GM23248 (cell line): ENCODE results near the gene KCP. TPM values are rescaled to one million over a fixed set of nuclear protein-coding genes. Genes with fewer than 3 reads are reported as not detected.

Experiments
- DNase-seq: peaks from one replicate; pipeline ENCODE4 v3.0.0-alpha.2; 2015
- H2AFZ ChIP-seq: fragments of 200-600 bp; sonication (generic); 2 replicates; pipeline ENCODE4 v1.6.1; 2016; ENCODE audit warnings: antibody characterized with exemption
- H3F3A ChIP-seq: fragments of 200-600 bp; sonication (generic); 2 replicates; pipeline ENCODE4 v1.6.1; 2016; ENCODE audit warnings: mild to moderate bottlenecking, antibody characterized with exemption, mixed run types; ENCODE audit not compliant: insufficient read depth
- H3K27ac ChIP-seq: fragments of 200-600 bp; sonication (generic); 2 replicates; pipeline ENCODE4 v1.5.1; 2016; ENCODE audit warnings: mild to moderate bottlenecking
- H3K27me3 ChIP-seq: fragments of 200-600 bp; sonication (generic); replicated peaks from 2 replicates; pipeline ENCODE4 v1.6.1; 2016; ENCODE audit warnings: mild to moderate bottlenecking; ENCODE audit not compliant: insufficient read depth
- H3K36me3 ChIP-seq: fragments of 200-600 bp; sonication (generic); 2 replicates; pipeline ENCODE4 v1.6.1; 2016; ENCODE audit warnings: low read depth, mild to moderate bottlenecking
- H3K4me1 ChIP-seq: fragments of 200-600 bp; sonication (generic); 2 replicates; pipeline ENCODE4 v1.6.1; 2016; ENCODE audit warnings: mild to moderate bottlenecking; ENCODE audit not compliant: insufficient read depth
- H3K4me2 ChIP-seq: fragments of 200-600 bp; sonication (generic); one replicate; pipeline ENCODE4 v1.6.1; 2016; ENCODE audit warnings: mild to moderate bottlenecking; ENCODE audit not compliant: unreplicated experiment
- H3K4me3 ChIP-seq: fragments of 200-600 bp; sonication (generic); 2 replicates; pipeline ENCODE4 v1.5.1; 2016; ENCODE audit warnings: mild to moderate bottlenecking
- H3K79me2 ChIP-seq: fragments of 200-600 bp; sonication (generic); 2 replicates; pipeline ENCODE4 v1.6.1; 2016; ENCODE audit warnings: mild to moderate bottlenecking; ENCODE audit not compliant: insufficient read depth
- H3K9ac ChIP-seq: fragments of 200-600 bp; sonication (generic); 2 replicates; pipeline ENCODE4 v1.6.1; 2016; ENCODE audit warnings: mild to moderate bottlenecking
- H3K9me2 ChIP-seq: fragments of 200-600 bp; sonication (generic); 2 replicates; pipeline ENCODE4 v1.6.1; 2016; ENCODE audit warnings: mixed run types, mild to moderate bottlenecking, moderate library complexity; ENCODE audit not compliant: insufficient read depth
- H3K9me3 ChIP-seq: fragments of 200-600 bp; sonication (generic); one replicate; pipeline ENCODE4 v1.6.1; 2017; ENCODE audit warnings: low read depth
- H4K20me1 ChIP-seq: fragments of 200-600 bp; sonication (generic); 2 replicates; pipeline ENCODE4 v1.6.0; 2016; ENCODE audit not compliant: insufficient read depth
- EZH2 ChIP-seq: fragments of 200-600 bp; sonication (generic); IDR thresholded peaks from 2 replicates; pipeline ENCODE4 v1.6.1; 2018; ENCODE audit warnings: antibody characterized with exemption, mild to moderate bottlenecking; ENCODE audit not compliant: insufficient read depth, poor library complexity, severe bottlenecking
- EZH2phosphoT487 ChIP-seq: fragments of 200-600 bp; sonication (generic); IDR thresholded peaks from 2 replicates; pipeline ENCODE4 v1.6.1; 2018; ENCODE audit warnings: antibody characterized with exemption, moderate library complexity, mild to moderate bottlenecking, low read depth; ENCODE audit not compliant: insufficient read depth
- WGBS, 2 experiments: methylation state at CpG; one replicate each; pipeline ENCODE4 v1.1.6; 2015 to 2017; ENCODE audit warnings: low lambda C conversion rate in 2 of 2, low coverage in 1 of 2; ENCODE audit errors: missing lambda C conversion rate in 2 of 2; 5-methylcytosine and 5-hydroxymethylcytosine counted together
- in situ Hi-C: fragments of 300-500 bp; cut with MboI; formaldehyde crosslinking; loops from 2 replicates; pipeline ENCODE4 v1.15.0; 2020
- polyA plus RNA-seq: library from polyadenylated mRNA; unstranded; fragments of >200 nt; fragmentation: Nextera tagmentation; extraction: Ambion mirVana; gene quantifications from 2 replicates; pipeline ENCODE4 v1.2.1, GENCODE V29; 2016
- total RNA-seq: library from RNA; depleted of rRNA; stranded (reverse); fragments of >200 nt; shearing (Covaris generic); gene quantifications from 2 replicates; pipeline ENCODE4 v1.2.3, GENCODE V29; 2014

KCP gene
- total and polyA plus RNA-seq, 2 experiments from 2014 or later, result 0.10 TPM; not detected in 1

DNA sequence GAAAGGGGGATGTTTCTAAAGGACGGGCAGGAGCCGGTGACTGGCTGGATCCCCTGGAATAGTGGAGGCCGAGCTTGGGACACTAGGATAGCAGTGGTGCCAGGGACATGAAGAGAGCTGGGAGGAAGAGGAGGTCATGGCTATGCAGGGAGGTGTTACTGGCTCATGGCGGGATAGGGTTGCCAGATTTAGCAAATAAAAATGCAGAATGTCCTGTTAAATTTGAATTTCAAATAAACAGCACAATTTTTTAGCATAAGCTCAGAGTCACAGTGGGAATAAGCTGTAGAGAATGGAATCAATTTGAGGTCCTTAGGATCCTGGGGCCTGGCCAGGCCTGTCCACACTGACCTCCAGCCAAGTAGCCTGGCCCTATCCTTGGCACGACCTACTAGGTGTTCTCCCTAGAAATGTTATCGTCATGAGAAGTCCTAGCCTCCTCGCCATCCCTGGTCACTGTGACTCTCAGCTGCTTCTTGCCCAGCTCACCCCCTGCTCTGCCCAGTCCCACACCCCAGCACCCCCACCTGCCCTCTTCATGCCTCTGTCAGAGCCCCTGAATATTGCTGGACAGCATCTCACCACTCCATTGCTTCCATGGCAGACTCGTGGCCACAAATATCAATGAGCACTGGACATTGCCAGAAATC is 7.6 kb upstream of the KCP start:
- Histone ChIP-seq H3K9me2 (no peaks in the 10 kb centered on the region), H3K79me2 (no peaks in the 10 kb centered on the region), H3K9ac (no peak overlapping the region), H3K9me3 (no peaks in the 10 kb centered on the region), H3K4me1 (no peaks in the 10 kb centered on the region), H2AFZ (no peak overlapping the region), H3K27me3 (peaks cover 61% of the 10 kb centered on the region), H3K4me3 (no peak overlapping the region), H3K4me2 (no peak overlapping the region), H4K20me1 (no peaks in the 10 kb centered on the region), H3F3A (no peaks in the 10 kb centered on the region), H3K36me3 (no peaks in the 10 kb centered on the region), H3K27ac (no peak overlapping the region)
- no peak for DNase-seq
- WGBS, 2 experiments, result 50 to 59% methylated on average over 8 of the region's 8 CpGs
- no peak for TF ChIP-seq EZH2
- in situ Hi-C loops, result no loop called here

DNA sequence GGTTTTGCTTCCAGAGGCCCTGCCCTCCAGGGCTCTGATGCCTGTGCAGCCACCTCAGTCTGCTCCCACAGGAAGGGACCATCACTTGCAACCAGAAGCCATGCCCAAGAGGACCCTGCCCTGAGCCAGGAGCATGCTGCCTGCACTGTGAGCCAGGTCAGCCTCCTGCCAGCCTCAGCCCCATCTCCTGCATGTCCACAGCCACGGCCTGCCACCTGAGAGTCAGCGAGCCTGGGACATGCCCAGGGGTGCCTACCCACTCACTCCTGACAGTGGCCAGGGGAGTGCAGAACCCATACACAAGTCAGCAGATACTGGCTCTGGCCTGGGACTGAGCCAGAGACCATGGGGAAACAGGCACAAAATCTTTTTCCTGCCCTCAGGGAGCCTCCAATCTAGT is 6.6 kb upstream of the KCP start:
- no peak overlapping the region for H2AFZ ChIP-seq
- H3K27ac ChIP-seq, result no peak overlapping the region
- H3K9me3 ChIP-seq, result no peaks in the 10 kb centered on the region
- no peak overlapping the region for H3K9ac ChIP-seq
- H3F3A ChIP-seq, result no peaks in the 10 kb centered on the region
- no peaks in the 10 kb centered on the region for H3K4me1 ChIP-seq
- peaks cover 55% of the 10 kb centered on the region for H3K27me3 ChIP-seq
- TF ChIP-seq EZH2phosphoT487 (no peak), EZH2 (no peak)
- no peak for DNase-seq
- WGBS, 2 experiments, result 79 to 87% methylated on average over 2 of the region's 2 CpGs
- no peaks in the 10 kb centered on the region for H3K36me3 ChIP-seq
- H3K4me3 ChIP-seq, result no peak overlapping the region
- no peaks in the 10 kb centered on the region for H3K9me2 ChIP-seq
- H3K79me2 ChIP-seq, result no peaks in the 10 kb centered on the region
- no peaks in the 10 kb centered on the region for H4K20me1 ChIP-seq
- no peak overlapping the region for H3K4me2 ChIP-seq
- in situ Hi-C loops, result no loop called here

DNA sequence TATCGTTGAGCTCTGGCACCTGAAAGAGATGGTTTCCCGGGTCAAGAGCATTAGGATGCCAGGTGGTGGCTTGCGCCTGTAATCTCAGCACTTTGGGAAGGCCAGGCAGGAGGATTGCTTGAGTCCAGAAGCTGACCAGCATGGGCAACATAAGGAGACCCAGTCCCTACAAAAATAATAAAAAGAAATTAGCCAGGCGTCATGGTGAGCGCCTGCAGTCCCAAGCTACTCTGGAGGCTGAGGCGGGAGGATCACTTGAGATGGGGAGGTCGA is 6.1 kb upstream of the KCP start:
- Histone ChIP-seq H3F3A (no peaks in the 10 kb centered on the region), H3K27ac (no peak overlapping the region), H3K9me3 (no peaks in the 10 kb centered on the region), H3K4me2 (no peak overlapping the region), H3K4me1 (no peaks in the 10 kb centered on the region), H4K20me1 (no peaks in the 10 kb centered on the region), H3K27me3 (peaks cover 58% of the 10 kb centered on the region), H3K79me2 (no peaks in the 10 kb centered on the region), H3K4me3 (no peak overlapping the region), H2AFZ (no peak overlapping the region), H3K36me3 (no peaks in the 10 kb centered on the region), H3K9ac (no peak overlapping the region), H3K9me2 (no peaks in the 10 kb centered on the region)
- in situ Hi-C loops, result no loop called here
- TF ChIP-seq EZH2, result no peak
- no peak for TF ChIP-seq EZH2phosphoT487
- 83 to 88% methylated on average over 7 of the region's 7 CpGs for WGBS, 2 experiments
- DNase-seq, result no peak

DNA sequence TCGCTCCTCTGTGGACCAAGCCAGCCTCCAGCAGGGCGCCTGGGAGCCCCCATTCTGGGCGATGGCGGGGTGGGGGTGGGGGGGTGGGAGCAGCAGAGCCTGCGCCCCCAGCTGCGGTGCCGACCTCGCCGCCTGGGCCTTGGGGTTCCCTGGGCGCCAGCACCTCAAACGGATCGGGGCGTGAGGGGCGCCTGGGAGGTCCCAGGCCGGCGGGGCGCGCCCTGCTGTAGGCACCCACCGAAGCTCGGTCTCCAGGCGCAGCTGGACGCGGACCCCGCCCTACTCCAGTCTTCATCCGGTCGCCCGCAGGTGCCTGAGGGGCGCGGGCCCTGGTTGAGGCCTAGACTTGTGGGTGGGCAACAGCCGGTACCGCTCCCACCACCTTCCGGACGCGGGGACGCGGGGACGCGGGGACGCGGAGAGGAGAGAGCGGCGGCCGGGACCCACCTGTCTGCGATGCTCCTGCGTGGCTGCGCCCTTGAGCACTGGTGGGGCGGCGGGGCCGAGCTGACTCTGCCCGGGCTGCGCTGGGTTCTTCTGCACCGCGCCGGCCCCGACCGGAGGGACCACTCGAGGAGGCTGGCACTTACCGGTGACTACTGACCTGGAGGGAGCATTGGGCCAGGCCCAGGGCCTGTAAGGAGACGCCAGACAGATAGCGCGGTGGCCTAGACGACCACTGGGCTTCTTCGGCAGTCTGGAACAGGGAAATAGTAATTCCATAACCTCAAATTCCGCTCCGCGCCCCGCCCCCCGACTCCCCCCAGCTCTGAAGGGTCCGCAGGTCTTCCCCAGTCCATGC is 5.5 kb upstream of the KCP start:
- Histone ChIP-seq H3K9me3 (no peaks in the 10 kb centered on the region), H3K27ac (no peak overlapping the region), H3K9me2 (no peaks in the 10 kb centered on the region), H3K4me3 (no peak overlapping the region), H3K79me2 (no peaks in the 10 kb centered on the region), H3K4me2 (no peak overlapping the region), H3K9ac (no peak overlapping the region), H2AFZ (no peak overlapping the region), H4K20me1 (no peaks in the 10 kb centered on the region), H3K27me3 (peaks cover 59% of the 10 kb centered on the region), H3K4me1 (no peaks in the 10 kb centered on the region), H3K36me3 (no peaks in the 10 kb centered on the region), H3F3A (no peaks in the 10 kb centered on the region)
- in situ Hi-C loops, result no loop called here
- DNase-seq, result no peak
- WGBS, 2 experiments, result 31 to 35% methylated on average over 39 to 63 of the region's 69 CpGs
- TF ChIP-seq EZH2phosphoT487, result no peak
- TF ChIP-seq EZH2, result no peak
